ENCODE data around the gene IGF2R. TPM values are rescaled to one million over a fixed set of nuclear protein-coding genes. Genes with fewer than 3 reads are reported as not detected.

Gene IGF2R
- total RNA-seq, 2 donors from 2014 or later, result 60.3 to 91.3 TPM

DNA sequence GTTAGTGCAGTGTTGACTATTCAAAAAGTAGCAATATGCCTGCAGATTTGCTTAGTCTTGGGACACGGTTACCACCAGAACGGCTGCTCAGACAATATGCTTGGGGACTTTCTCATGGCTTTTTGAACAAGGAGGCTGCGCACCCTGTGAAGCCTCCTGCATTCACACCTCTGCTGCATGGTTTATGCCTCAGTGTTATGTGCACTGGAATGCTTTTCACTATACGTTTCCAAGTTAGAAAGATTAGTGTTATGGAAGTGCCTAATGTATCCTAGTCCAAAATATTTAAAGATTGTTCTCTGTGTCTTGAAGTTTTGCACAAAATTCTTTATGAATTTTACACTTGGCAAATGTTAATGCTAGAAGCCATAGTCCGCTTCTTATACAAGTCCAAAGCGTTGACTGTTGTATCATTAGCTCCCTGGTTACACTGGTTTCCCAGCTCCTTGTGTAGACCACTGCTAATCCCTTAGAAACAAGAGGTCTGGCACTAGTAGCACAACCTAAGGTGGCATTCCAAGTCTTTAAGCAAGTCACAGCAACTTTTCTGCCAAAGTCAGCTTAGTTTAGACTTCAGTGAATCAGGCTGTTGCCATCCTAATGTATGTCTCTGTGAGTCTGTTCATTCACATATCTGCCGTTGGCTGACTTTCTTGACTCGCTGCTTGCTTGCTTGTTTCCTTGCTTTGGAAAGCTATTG, 126.4 kb downstream of the IGF2R start:
- DNase-seq (ENCODE audit: low spot score), result no peak
- Histone ChIP-seq H3K4me1 (replicated peaks) (no peaks in the 10 kb centered on the region), H3K9me3 (no peaks in the 10 kb centered on the region), H3K36me3 (peaks cover 0 to 18% of the 10 kb centered on the region in 2 donors), H3K27ac (no peak overlapping the region), H3K4me3 (no peak overlapping the region), H3K27me3 (replicated peaks; ENCODE audit: insufficient read depth) (no peaks in the 10 kb centered on the region)
- intact Hi-C loops (cut with DNase I), result no loop called here
- TF ChIP-seq POLR2A (IDR thresholded peaks at IDR 0.05) (no peak), POLR2AphosphoS5 (IDR thresholded peaks at IDR 0.05) (no peak)
- TF ChIP-seq, protein P1, sequence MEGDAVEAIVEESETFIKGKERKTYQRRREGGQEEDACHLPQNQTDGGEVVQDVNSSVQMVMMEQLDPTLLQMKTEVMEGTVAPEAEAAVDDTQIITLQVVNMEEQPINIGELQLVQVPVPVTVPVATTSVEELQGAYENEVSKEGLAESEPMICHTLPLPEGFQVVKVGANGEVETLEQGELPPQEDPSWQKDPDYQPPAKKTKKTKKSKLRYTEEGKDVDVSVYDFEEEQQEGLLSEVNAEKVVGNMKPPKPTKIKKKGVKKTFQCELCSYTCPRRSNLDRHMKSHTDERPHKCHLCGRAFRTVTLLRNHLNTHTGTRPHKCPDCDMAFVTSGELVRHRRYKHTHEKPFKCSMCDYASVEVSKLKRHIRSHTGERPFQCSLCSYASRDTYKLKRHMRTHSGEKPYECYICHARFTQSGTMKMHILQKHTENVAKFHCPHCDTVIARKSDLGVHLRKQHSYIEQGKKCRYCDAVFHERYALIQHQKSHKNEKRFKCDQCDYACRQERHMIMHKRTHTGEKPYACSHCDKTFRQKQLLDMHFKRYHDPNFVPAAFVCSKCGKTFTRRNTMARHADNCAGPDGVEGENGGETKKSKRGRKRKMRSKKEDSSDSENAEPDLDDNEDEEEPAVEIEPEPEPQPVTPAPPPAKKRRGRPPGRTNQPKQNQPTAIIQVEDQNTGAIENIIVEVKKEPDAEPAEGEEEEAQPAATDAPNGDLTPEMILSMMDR (IDR thresholded peaks at IDR 0.05), result no peak
- WGBS, result 97% methylated on average over 8 of the region's 8 CpGs

DNA sequence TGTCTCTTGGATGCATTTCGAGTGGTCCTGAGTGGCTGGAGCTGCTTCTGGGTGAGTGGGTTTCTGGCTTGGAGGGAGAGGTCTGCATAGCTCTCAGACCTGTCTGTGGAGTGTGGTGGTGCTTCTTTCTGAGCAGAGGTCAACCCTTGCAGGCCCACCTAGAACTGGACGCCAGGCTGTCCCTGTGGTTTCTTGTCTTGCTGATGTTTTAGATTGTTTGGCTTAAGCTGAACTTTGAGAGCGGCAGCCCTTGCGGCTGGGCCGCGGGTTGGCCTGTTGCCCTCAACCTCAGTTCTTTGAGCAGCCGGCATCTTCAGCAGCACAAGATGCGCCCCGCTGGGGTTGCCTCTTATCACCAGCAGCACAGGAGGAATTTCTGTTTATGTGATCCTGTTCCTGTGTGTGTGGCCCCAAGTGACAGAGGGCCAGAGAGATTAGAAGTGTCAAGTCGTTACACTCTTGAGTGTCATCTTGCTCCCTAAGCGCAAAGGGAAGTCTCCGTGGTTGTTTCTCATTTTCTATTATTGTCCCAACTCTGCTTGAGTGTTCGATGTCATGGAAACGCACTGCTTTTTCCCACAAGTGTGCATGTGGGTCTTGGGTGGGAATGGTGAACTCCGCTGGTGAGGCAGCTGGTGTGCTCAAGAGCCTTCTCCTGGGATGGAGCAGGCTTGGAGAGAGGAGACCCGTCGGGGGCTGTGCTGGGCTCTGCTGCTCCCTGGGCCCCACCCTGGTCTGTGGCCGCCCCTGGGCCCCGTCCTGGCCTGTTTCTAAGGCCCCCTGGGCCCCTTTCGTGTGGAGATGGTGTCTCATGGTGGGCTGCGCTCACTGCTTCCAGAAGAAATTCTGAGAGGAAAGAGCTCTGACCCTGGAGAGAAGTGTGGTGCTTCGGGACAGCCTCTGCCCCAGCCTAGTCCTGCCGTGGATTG, 132.7 kb downstream of the IGF2R start:
- no peak for DNase-seq (ENCODE audit: low spot score)
- 79% methylated on average over 22 of the region's 23 CpGs for WGBS
- no peaks in the 10 kb centered on the region for H3K36me3 ChIP-seq

DNA sequence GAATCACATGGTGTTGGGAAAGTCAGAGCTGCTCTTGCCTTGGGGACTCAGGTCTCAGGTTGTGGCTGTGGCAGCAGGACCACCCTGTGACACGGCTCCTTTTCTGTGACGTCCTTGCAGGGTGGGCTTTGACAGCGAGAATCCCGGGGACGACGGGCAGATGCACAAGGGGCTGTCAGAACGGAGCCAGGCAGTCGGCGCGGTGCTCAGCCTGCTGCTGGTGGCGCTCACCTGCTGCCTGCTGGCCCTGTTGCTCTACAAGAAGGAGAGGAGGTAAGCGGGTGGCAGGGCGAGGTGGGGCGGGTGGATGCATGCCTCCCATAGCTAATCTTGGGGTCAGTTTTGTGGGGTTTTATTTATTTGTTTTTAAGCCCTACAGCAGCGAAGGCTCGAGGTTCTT, 133.5 kb downstream of the IGF2R start:
- no peaks in the 10 kb centered on the region for H3K36me3 ChIP-seq
- 94% methylated on average over 16 of the region's 16 CpGs for WGBS
- H3K9me3 ChIP-seq, result no peaks in the 10 kb centered on the region
- no peaks in the 10 kb centered on the region for H3K27me3 ChIP-seq (replicated peaks; ENCODE audit: insufficient read depth)
- no peak for DNase-seq (ENCODE audit: low spot score)
- no peak overlapping the region for H3K27ac ChIP-seq
- intact Hi-C loops (cut with DNase I), result no loop called here
- no peaks in the 10 kb centered on the region for H3K4me1 ChIP-seq (replicated peaks)
- no peak overlapping the region for H3K4me3 ChIP-seq
- TF ChIP-seq POLR2A (IDR thresholded peaks at IDR 0.05), result no peak
- TF ChIP-seq, protein P1 (IDR thresholded peaks at IDR 0.05), result no peak

More for the DNA sequence above, 132.7 kb downstream of the IGF2R start:
- Histone ChIP-seq H3K27me3 (replicated peaks; ENCODE audit: insufficient read depth) (no peaks in the 10 kb centered on the region), H3K9me3 (no peaks in the 10 kb centered on the region), H3K27ac (no peak overlapping the region), H3K4me1 (replicated peaks) (no peaks in the 10 kb centered on the region), H3K4me3 (no peak overlapping the region)
- TF ChIP-seq, protein P1 (IDR thresholded peaks at IDR 0.05), result no peak
- no peak for TF ChIP-seq POLR2A (IDR thresholded peaks at IDR 0.05)
- no peak for TF ChIP-seq POLR2AphosphoS5 (IDR thresholded peaks at IDR 0.05)
- intact Hi-C loops (cut with DNase I), result no loop called here

DNA sequence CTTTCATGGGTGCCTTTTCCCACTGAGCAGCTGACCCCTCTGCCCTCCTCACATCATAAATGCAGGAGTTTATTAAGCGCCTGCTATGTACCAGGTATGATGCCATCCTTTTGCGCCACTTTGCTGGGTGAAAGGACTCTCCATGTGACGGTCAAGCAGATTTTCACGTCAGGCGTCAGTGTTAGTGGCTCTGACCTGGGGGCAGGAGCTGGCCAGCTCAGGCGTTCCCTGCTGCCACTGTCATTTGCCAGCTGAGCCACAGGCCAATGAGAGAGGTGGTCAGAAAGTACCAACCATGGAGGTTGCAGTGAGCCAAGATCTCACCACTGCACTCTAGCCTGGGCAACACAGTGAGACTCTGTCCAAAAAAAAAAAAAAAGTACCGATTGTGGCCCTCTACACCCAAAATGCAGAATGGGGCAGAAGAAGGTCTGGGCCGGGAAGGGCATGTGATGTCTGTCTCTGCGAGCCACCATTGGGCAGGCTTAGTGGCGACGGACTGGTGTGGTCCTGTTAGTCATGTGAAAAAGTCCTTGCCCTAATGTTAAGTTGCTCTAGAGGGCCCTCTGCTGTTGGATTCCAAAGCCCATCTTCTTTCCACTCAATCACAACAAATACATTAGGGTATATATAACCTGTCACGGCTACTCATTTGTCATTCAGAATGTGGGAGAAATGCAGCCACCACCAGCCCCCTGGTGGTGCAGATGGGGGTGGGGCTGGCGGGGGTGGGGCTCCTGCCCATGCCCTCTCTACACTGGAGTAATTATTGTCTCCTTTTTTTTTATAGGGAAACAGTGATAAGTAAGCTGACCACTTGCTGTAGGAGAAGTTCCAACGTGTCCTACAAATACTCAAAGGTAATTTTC, 134.3 kb downstream of the IGF2R start:
- no peak for DNase-seq (ENCODE audit: low spot score)
- Histone ChIP-seq H3K9me3 (no peaks in the 10 kb centered on the region), H3K27me3 (replicated peaks; ENCODE audit: insufficient read depth) (no peaks in the 10 kb centered on the region), H3K36me3 (no peaks in the 10 kb centered on the region), H3K27ac (no peak overlapping the region), H3K4me3 (no peak overlapping the region), H3K4me1 (replicated peaks) (no peaks in the 10 kb centered on the region)
- WGBS, result 86% methylated on average over 14 of the region's 14 CpGs
- intact Hi-C loops (cut with DNase I), result no loop called here
- TF ChIP-seq, protein P1 (IDR thresholded peaks at IDR 0.05), result peak in 1 of 4 experiments; percentile 9
- TF ChIP-seq POLR2A (IDR thresholded peaks at IDR 0.05) (no peak), POLR2AphosphoS5 (IDR thresholded peaks at IDR 0.05) (no peak)
